ENCODE data around the gene NEK11.

The NEK11 gene

GRCh38 chr3:131306242-131306641 lies 279.6 kb downstream of the NEK11 start:
- H3K9me3 ChIP-seq (ENCODE audit: severe bottlenecking) = no peaks in the 10 kb centered on the region
- ATAC-seq (ENCODE audit: low read depth) = no peak
- H3K4me1 ChIP-seq (ENCODE audit: insufficient read depth, poor library complexity, severe bottlenecking) = no peaks in the 10 kb centered on the region
- no peak for DNase-seq (ENCODE audit: low spot score)
- H3K36me3 ChIP-seq (ENCODE audit: low read depth) = no peaks in the 10 kb centered on the region
- no peaks in the 10 kb centered on the region for H3K27me3 ChIP-seq (ENCODE audit: insufficient read depth, poor library complexity, severe bottlenecking)
- TF ChIP-seq CTCF (IDR thresholded peaks at IDR 0.05; ENCODE audit: poor library complexity, severe bottlenecking) = no peak
- H3K27ac ChIP-seq (ENCODE audit: poor library complexity, severe bottlenecking) = no peak overlapping the region
- no peak overlapping the region for H3K4me3 ChIP-seq (ENCODE audit: severe bottlenecking)

GRCh38 chr3:131314318-131314717 lies 287.6 kb downstream of the NEK11 start:
- no peaks in the 10 kb centered on the region for H3K36me3 ChIP-seq (ENCODE audit: low read depth)
- H3K4me3 ChIP-seq (ENCODE audit: severe bottlenecking) = no peak overlapping the region
- no peaks in the 10 kb centered on the region for H3K4me1 ChIP-seq (ENCODE audit: insufficient read depth, poor library complexity, severe bottlenecking)
- H3K27me3 ChIP-seq (ENCODE audit: insufficient read depth, poor library complexity, severe bottlenecking) = no peaks in the 10 kb centered on the region
- ATAC-seq (ENCODE audit: low read depth) (no peak), DNase-seq (ENCODE audit: low spot score) (no peak)
- H3K27ac ChIP-seq (ENCODE audit: poor library complexity, severe bottlenecking) = no peak overlapping the region
- no peaks in the 10 kb centered on the region for H3K9me3 ChIP-seq (ENCODE audit: severe bottlenecking)
- TF ChIP-seq CTCF (IDR thresholded peaks at IDR 0.05; ENCODE audit: poor library complexity, severe bottlenecking) = no peak

- H3K27me3 ChIP-seq (ENCODE audit: insufficient read depth, poor library complexity, severe bottlenecking) = no peaks in the 10 kb centered on the region
- H3K36me3 ChIP-seq (ENCODE audit: low read depth) = no peaks in the 10 kb centered on the region
- TF ChIP-seq CTCF (IDR thresholded peaks at IDR 0.05; ENCODE audit: poor library complexity, severe bottlenecking) = no peak
- ATAC-seq (ENCODE audit: low read depth) (no peak), DNase-seq (ENCODE audit: low spot score) (no peak)
- H3K27ac ChIP-seq (ENCODE audit: poor library complexity, severe bottlenecking) = no peak overlapping the region
- no peak overlapping the region for H3K4me3 ChIP-seq (ENCODE audit: severe bottlenecking)
- no peaks in the 10 kb centered on the region for H3K4me1 ChIP-seq (ENCODE audit: insufficient read depth, poor library complexity, severe bottlenecking)
- H3K9me3 ChIP-seq (ENCODE audit: severe bottlenecking) = no peaks in the 10 kb centered on the region
Observed at GRCh38 chr3:131315162-131315561, 288.5 kb downstream of the NEK11 start.

DNA sequence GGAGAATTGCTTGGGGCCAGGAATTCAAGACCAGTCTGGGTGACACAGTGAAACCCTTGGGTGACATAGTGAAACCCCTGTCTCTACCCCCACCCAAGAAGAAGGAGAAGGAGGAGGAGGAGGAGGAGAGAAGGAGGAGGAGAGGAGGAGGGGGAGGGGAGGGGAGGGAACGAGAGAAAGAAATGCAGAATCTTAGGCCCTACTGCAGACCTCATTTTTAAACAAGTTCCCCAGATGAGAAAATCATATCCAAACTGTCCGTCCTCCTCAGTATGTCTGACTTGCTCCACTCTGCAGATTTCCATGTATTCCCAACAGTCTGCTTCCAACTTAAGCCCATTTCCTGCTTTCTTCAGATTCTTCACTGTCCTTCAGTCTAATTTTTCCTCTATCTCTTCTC lies 291.0 kb downstream of the NEK11 start:
- Histone ChIP-seq H3K4me3 (ENCODE audit: severe bottlenecking) (no peak overlapping the region), H3K4me1 (ENCODE audit: insufficient read depth, poor library complexity, severe bottlenecking) (no peaks in the 10 kb centered on the region), H3K9me3 (ENCODE audit: severe bottlenecking) (no peaks in the 10 kb centered on the region), H3K27me3 (ENCODE audit: insufficient read depth, poor library complexity, severe bottlenecking) (no peaks in the 10 kb centered on the region), H3K27ac (ENCODE audit: poor library complexity, severe bottlenecking) (no peak overlapping the region), H3K36me3 (ENCODE audit: low read depth) (no peaks in the 10 kb centered on the region)
- no peak for TF ChIP-seq CTCF (IDR thresholded peaks at IDR 0.05; ENCODE audit: poor library complexity, severe bottlenecking)
- ATAC-seq (ENCODE audit: low read depth) (no peak), DNase-seq (ENCODE audit: low spot score) (no peak)

DNA sequence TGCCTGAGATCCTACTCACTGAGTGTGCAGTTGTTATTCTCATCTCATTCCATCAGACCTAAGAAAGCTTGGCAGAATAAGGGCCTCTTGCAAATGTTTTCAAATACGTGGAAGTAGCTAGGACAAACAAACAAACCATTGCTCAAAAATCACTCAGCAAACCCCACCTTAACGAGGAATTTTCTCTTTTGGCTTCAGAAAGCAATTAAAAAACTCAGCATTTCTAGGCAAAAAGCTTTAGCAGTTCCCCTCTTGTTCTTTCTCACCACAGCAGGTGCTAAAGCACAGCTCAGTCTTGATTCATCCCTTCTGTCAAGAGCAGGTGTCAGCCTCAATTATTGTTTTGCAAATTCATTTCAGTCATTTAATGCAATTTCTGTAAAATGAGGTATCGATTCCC lies 296.3 kb downstream of the NEK11 start:
- Histone ChIP-seq H3K4me3 (ENCODE audit: severe bottlenecking) (no peak overlapping the region), H3K36me3 (ENCODE audit: low read depth) (no peaks in the 10 kb centered on the region), H3K9me3 (ENCODE audit: severe bottlenecking) (no peaks in the 10 kb centered on the region), H3K27ac (ENCODE audit: poor library complexity, severe bottlenecking) (no peak overlapping the region), H3K4me1 (ENCODE audit: insufficient read depth, poor library complexity, severe bottlenecking) (no peaks in the 10 kb centered on the region), H3K27me3 (ENCODE audit: insufficient read depth, poor library complexity, severe bottlenecking) (no peaks in the 10 kb centered on the region)
- no peak for DNase-seq (ENCODE audit: low spot score)
- ATAC-seq (ENCODE audit: low read depth) = no peak
- TF ChIP-seq CTCF (IDR thresholded peaks at IDR 0.05; ENCODE audit: poor library complexity, severe bottlenecking) = no peak

Data from RWPE2 (cell line).